Smooth muscle cell (in vitro differentiated cells): Measurements from ENCODE around the gene TMPRSS7. TPM values are rescaled to one million over a fixed set of nuclear protein-coding genes. Genes with fewer than 3 reads are reported as not detected.
"Not testable (repeated sequence)": the region's sequence is repeated elsewhere in the genome, so short reads cannot be mapped to it uniquely, and the experiment has no call there.

ENCODE experiments used
- DNase-seq: peaks from one replicate; lab custom pipeline; 2025; ENCODE audit not compliant: unreplicated experiment; lab: John Stamatoyannopoulos, UW
- H2AFZ ChIP-seq: fragments of 200-600 bp; sonication (generic); 2 replicates; pipeline ENCODE4 v1.6.0; 2016; ENCODE audit warnings: antibody characterized with exemption, low read depth, mild to moderate bottlenecking
- H3F3A ChIP-seq: fragments of 200-600 bp; sonication (generic); 2 replicates; pipeline ENCODE4 v1.6.0; 2017; ENCODE audit warnings: antibody characterized with exemption, low read depth
- H3K27ac ChIP-seq: fragments of 200-600 bp; sonication (generic); 2 replicates; pipeline ENCODE4 v1.5.1; 2016; ENCODE audit warnings: low read depth, mild to moderate bottlenecking
- H3K27me3 ChIP-seq: fragments of 200-600 bp; sonication (generic); 2 replicates; pipeline ENCODE4 v1.6.1; 2016; ENCODE audit warnings: low read depth, mild to moderate bottlenecking
- H3K36me3 ChIP-seq: fragments of 200-600 bp; sonication (generic); 2 replicates; pipeline ENCODE4 v1.5.1; 2016; ENCODE audit warnings: low read depth
- H3K4me1 ChIP-seq: fragments of 200-600 bp; sonication (generic); 2 replicates; pipeline ENCODE4 v1.5.1; 2016; ENCODE audit warnings: low read depth
- H3K4me2 ChIP-seq: fragments of 200-600 bp; sonication (generic); 2 replicates; pipeline ENCODE4 v1.6.0; 2016; ENCODE audit warnings: mild to moderate bottlenecking
- H3K4me3 ChIP-seq: fragments of 200-600 bp; sonication (generic); 2 replicates; pipeline ENCODE4 v1.5.1; 2016; ENCODE audit warnings: mild to moderate bottlenecking
- H3K79me2 ChIP-seq: fragments of 200-600 bp; sonication (generic); 2 replicates; pipeline ENCODE4 v1.6.0; 2016; ENCODE audit warnings: low read depth, mild to moderate bottlenecking
- H3K9ac ChIP-seq: fragments of 200-600 bp; sonication (generic); 2 replicates; pipeline ENCODE4 v1.6.0; 2016; ENCODE audit warnings: low read depth
- H3K9me3 ChIP-seq: fragments of 200-600 bp; sonication (generic); replicated peaks from 2 replicates; pipeline ENCODE4 v1.5.1; 2016; ENCODE audit warnings: low read depth
- H4K20me1 ChIP-seq: fragments of 200-600 bp; sonication (generic); 2 replicates; pipeline ENCODE4 v1.6.0; 2016; ENCODE audit warnings: low read depth
- CTCF ChIP-seq: fragments of 200-600 bp; sonication (generic); IDR thresholded peaks from 2 replicates; pipeline ENCODE4 v1.5.1; 2017; ENCODE audit warnings: borderline replicate concordance, mild to moderate bottlenecking, antibody characterized with exemption; ENCODE audit not compliant: insufficient read depth, poor library complexity, severe bottlenecking
- WGBS: methylation state at CpG from one replicate; pipeline ENCODE4 v1.1.7; 2016; ENCODE audit warnings: low lambda C conversion rate; 5-methylcytosine and 5-hydroxymethylcytosine counted together
- polyA plus RNA-seq: library from polyadenylated mRNA; unstranded; fragments of >200 nt; fragmentation: Nextera tagmentation; extraction: Ambion mirVana; gene quantifications from 2 replicates; pipeline ENCODE4 v1.2.1, GENCODE V29; 2016
- total RNA-seq: library from RNA; depleted of rRNA; stranded (reverse); fragments of >200 nt; gene quantifications from 2 replicates; pipeline ENCODE4 v1.2.3, GENCODE V29; 2014

The TMPRSS7 gene
- total and polyA plus RNA-seq, 2 experiments from 2014 or later: not detected

- DNase-seq: no peak
Observed at GRCh38 chr3:112056451-112056929, 22.0 kb downstream of the TMPRSS7 start.

GRCh38 chr3:112059497-112059896 is 25.0 kb downstream of the TMPRSS7 start:
- Histone ChIP-seq H2AFZ (no peak overlapping the region), H3K9ac (no peak overlapping the region)
- no peak for TF ChIP-seq CTCF

More at GRCh38 chr3:112056451-112056929, 22.0 kb downstream of the TMPRSS7 start:
- Histone ChIP-seq H3K4me3 (no peak overlapping the region), H3K27me3 (no peaks in the 10 kb centered on the region), H3K4me2 (no peak overlapping the region), H3F3A (no peaks in the 10 kb centered on the region), H3K27ac (no peak overlapping the region), H2AFZ (no peak overlapping the region), H3K36me3 (no peaks in the 10 kb centered on the region), H3K9ac (no peak overlapping the region), H3K9me3 (no peaks in the 10 kb centered on the region), H3K79me2 (no peaks in the 10 kb centered on the region), H4K20me1 (no peaks in the 10 kb centered on the region), H3K4me1 (peaks cover 9% of the 10 kb centered on the region)
- no peak for TF ChIP-seq CTCF
- 84% methylated on average over 6 of the region's 6 CpGs for WGBS

GRCh38 chr3:112061152-112061551 is 26.6 kb downstream of the TMPRSS7 start:
- no peaks in the 10 kb centered on the region for H3K36me3 ChIP-seq
- H3K9me3 ChIP-seq: no peaks in the 10 kb centered on the region
- H3K4me2 ChIP-seq: no peak overlapping the region
- H2AFZ ChIP-seq: no peak overlapping the region
- no peak overlapping the region for H3K9ac ChIP-seq
- no peak for DNase-seq
- no peaks in the 10 kb centered on the region for H3K79me2 ChIP-seq
- WGBS: 78% methylated on average over 3 of the region's 3 CpGs
- no peaks in the 10 kb centered on the region for H3K27me3 ChIP-seq
- no peak overlapping the region for H3K27ac ChIP-seq
- no peak for TF ChIP-seq CTCF
- H3K4me3 ChIP-seq: no peak overlapping the region
- H3F3A ChIP-seq: no peaks in the 10 kb centered on the region
- H3K4me1 ChIP-seq: no peaks in the 10 kb centered on the region
- H4K20me1 ChIP-seq: no peaks in the 10 kb centered on the region

More at GRCh38 chr3:112059497-112059896, 25.0 kb downstream of the TMPRSS7 start:
- no peaks in the 10 kb centered on the region for H3K79me2 ChIP-seq
- no peaks in the 10 kb centered on the region for H3K27me3 ChIP-seq
- H4K20me1 ChIP-seq: no peaks in the 10 kb centered on the region
- no peak overlapping the region for H3K4me2 ChIP-seq
- no peak overlapping the region for H3K4me3 ChIP-seq
- H3K36me3 ChIP-seq: no peaks in the 10 kb centered on the region
- H3K27ac ChIP-seq: no peak overlapping the region
- H3K4me1 ChIP-seq: no peaks in the 10 kb centered on the region
- H3F3A ChIP-seq: no peaks in the 10 kb centered on the region
- WGBS: 94% methylated on average over 1 of the region's 1 CpG
- H3K9me3 ChIP-seq: no peaks in the 10 kb centered on the region
- DNase-seq: no peak

- H3K4me2 ChIP-seq, H3K27ac ChIP-seq, H3K27me3 ChIP-seq, H3K9me3 ChIP-seq, H3K4me1 ChIP-seq, H4K20me1 ChIP-seq, H2AFZ ChIP-seq, H3K4me3 ChIP-seq, DNase-seq, H3K36me3 ChIP-seq, H3K9ac ChIP-seq, H3K79me2 ChIP-seq, H3F3A ChIP-seq: not testable (repeated sequence)
- 94% methylated on average over 8 of the region's 8 CpGs for WGBS
Observed at GRCh38 chr3:112072387-112073060, 38.0 kb downstream of the TMPRSS7 start.
